ENCODE results near the gene GNAI1. TPM values are rescaled to one million over a fixed set of nuclear protein-coding genes. Genes with fewer than 3 reads are reported as not detected.

Gene GNAI1
- total RNA-seq, 1 donor from 2014 or later, result 17.7 TPM

- no peak for DNase-seq (ENCODE audit: low read depth)
- Histone ChIP-seq H3K36me3 (ENCODE audit: control insufficient read depth, insufficient read depth, low read length) (no peaks in the 10 kb centered on the region), H3K27me3 (ENCODE audit: control insufficient read depth, insufficient read depth, low read length) (no peaks in the 10 kb centered on the region), H3K4me3 (ENCODE audit: low read depth, low read length) (no peak overlapping the region)
- no peak for TF ChIP-seq CTCF (IDR thresholded peaks at IDR 0.05; ENCODE audit: insufficient read depth, low read length, poor library complexity, severe bottlenecking)
Measured at GRCh38 chr7:80106498-80107113, 28.0 kb upstream of the GNAI1 start.

GRCh38 chr7:80107278-80107677 lies 27.4 kb upstream of the GNAI1 start:
- TF ChIP-seq CTCF (IDR thresholded peaks at IDR 0.05; ENCODE audit: insufficient read depth, low read length, poor library complexity, severe bottlenecking), result no peak
- Histone ChIP-seq H3K4me3 (ENCODE audit: low read depth, low read length) (no peak overlapping the region), H3K36me3 (ENCODE audit: control insufficient read depth, insufficient read depth, low read length) (no peaks in the 10 kb centered on the region), H3K27me3 (ENCODE audit: control insufficient read depth, insufficient read depth, low read length) (no peaks in the 10 kb centered on the region)
- DNase-seq (ENCODE audit: low read depth), result no peak

- H3K36me3 ChIP-seq (ENCODE audit: control insufficient read depth, insufficient read depth, low read length), result no peaks in the 10 kb centered on the region
- TF ChIP-seq CTCF (IDR thresholded peaks at IDR 0.05; ENCODE audit: insufficient read depth, low read length, poor library complexity, severe bottlenecking), result no peak
- H3K4me3 ChIP-seq (ENCODE audit: low read depth, low read length), result no peak overlapping the region
- DNase-seq (ENCODE audit: low read depth), result no peak
- H3K27me3 ChIP-seq (ENCODE audit: control insufficient read depth, insufficient read depth, low read length), result no peaks in the 10 kb centered on the region
Measured at GRCh38 chr7:80110376-80110775, 24.3 kb upstream of the GNAI1 start.

- H3K36me3 ChIP-seq (ENCODE audit: control insufficient read depth, insufficient read depth, low read length), result no peaks in the 10 kb centered on the region
- no peaks in the 10 kb centered on the region for H3K27me3 ChIP-seq (ENCODE audit: control insufficient read depth, insufficient read depth, low read length)
- TF ChIP-seq CTCF (IDR thresholded peaks at IDR 0.05; ENCODE audit: insufficient read depth, low read length, poor library complexity, severe bottlenecking), result no peak
- no peak overlapping the region for H3K4me3 ChIP-seq (ENCODE audit: low read depth, low read length)
- no peak for DNase-seq (ENCODE audit: low read depth)
Measured at GRCh38 chr7:80114159-80114558, 20.5 kb upstream of the GNAI1 start.

GRCh38 chr7:80124526-80125264 lies 9.9 kb upstream of the GNAI1 start:
- Histone ChIP-seq H3K4me3 (ENCODE audit: low read depth, low read length) (no peak overlapping the region), H3K27me3 (ENCODE audit: control insufficient read depth, insufficient read depth, low read length) (no peaks in the 10 kb centered on the region), H3K36me3 (ENCODE audit: control insufficient read depth, insufficient read depth, low read length) (no peaks in the 10 kb centered on the region)
- no peak for DNase-seq (ENCODE audit: low read depth)
- TF ChIP-seq CTCF (IDR thresholded peaks at IDR 0.05; ENCODE audit: insufficient read depth, low read length, poor library complexity, severe bottlenecking), result no peak
